HG03135 (cell line): ENCODE results near the gene SPARCL1.
"Not testable (repeated sequence)": the region's sequence is repeated elsewhere in the genome, so short reads cannot be mapped to it uniquely, and the experiment has no call there.

Experiments used
- ATAC-seq: cut with Tn5 transposase; IDR thresholded peaks from one replicate; pipeline ENCODE4 v1.9.1; 2021; ENCODE audit warnings: mild to moderate bottlenecking, moderate library complexity; ENCODE audit not compliant: unreplicated experiment

SPARCL1 gene, protein sequence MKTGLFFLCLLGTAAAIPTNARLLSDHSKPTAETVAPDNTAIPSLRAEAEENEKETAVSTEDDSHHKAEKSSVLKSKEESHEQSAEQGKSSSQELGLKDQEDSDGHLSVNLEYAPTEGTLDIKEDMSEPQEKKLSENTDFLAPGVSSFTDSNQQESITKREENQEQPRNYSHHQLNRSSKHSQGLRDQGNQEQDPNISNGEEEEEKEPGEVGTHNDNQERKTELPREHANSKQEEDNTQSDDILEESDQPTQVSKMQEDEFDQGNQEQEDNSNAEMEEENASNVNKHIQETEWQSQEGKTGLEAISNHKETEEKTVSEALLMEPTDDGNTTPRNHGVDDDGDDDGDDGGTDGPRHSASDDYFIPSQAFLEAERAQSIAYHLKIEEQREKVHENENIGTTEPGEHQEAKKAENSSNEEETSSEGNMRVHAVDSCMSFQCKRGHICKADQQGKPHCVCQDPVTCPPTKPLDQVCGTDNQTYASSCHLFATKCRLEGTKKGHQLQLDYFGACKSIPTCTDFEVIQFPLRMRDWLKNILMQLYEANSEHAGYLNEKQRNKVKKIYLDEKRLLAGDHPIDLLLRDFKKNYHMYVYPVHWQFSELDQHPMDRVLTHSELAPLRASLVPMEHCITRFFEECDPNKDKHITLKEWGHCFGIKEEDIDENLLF

DNA sequence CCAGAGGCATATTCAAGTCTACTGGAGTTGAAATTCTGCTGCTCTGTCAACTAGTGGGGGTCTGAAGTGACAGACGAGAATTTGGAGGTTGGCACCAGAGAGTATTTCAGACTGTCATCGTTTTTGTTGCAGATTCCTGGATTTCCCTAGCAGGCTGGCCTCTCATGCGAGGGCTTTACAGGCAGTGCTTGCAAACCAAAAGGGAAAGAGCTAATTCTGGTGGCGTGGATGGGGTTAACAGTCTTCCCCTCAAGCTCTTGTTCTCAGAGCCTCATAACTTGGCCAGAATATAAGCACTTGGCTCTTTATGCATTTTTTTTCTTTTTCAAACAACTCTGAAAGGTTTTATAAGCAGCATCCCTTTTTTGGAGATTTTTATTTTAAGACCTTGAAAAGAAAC is at the start of gene SPARCL1:
TSS of gene SPARCL1 (minus strand) at position 190 of the 400 bp plus-strand sequence. CDS start 29,802 bp downstream, outside the sequence.
- no peak for ATAC-seq

GRCh38 chr4:87575983-87576382 is 46.8 kb upstream of the SPARCL1 start:
- no peak for ATAC-seq

DNA sequence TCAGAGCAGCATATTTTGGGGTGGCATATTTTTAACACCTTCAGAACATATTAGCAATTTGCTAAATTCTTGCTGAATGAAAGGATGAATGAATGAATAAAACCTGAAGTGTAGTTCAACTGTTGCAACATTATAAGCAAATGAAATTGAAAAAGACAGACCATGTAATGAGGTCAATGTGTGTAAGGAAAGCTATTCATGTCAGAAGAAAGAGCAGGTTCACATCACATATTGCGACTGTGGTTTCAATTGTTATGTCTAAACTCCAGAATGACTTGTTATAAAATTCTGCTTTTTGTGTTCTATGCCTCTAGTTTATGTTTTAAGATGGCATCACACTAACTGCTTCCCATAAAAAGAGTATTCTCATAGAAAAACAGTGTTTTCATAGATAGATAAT is 46.2 kb upstream of the SPARCL1 start:
- ATAC-seq, result no peak

DNA sequence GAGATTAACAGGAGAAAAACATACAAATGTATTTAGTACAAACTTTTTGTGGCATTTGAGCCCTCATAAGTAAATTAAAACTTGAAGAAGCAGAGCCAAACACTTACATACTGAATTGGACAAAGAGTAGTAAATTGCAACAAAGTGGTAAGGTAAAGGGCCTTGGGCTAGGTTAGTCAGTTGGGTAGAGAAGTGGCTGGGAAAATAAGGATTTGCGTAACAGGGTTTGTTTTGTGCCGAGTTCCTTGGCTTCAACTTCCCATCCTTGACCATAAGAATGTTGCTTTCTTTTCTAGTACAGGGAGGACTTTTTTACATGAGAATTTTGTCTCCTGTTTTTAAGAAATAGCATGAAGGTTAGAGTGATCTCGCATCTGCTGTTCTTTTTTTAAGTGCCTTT is 45.8 kb upstream of the SPARCL1 start:
- ATAC-seq, result no peak

- ATAC-seq, result not testable (repeated sequence)
These were observed 45.2 kb upstream of the SPARCL1 start for GRCh38 chr4:87574376-87574775.

GRCh38 chr4:87570290-87570805 is 41.2 kb upstream of the SPARCL1 start:
- ATAC-seq, result no peak

- no peak for ATAC-seq
These were observed 38.0 kb upstream of the SPARCL1 start for GRCh38 chr4:87567191-87567590.

GRCh38 chr4:87566276-87566675 is 37.1 kb upstream of the SPARCL1 start:
- ATAC-seq, result no peak

DNA sequence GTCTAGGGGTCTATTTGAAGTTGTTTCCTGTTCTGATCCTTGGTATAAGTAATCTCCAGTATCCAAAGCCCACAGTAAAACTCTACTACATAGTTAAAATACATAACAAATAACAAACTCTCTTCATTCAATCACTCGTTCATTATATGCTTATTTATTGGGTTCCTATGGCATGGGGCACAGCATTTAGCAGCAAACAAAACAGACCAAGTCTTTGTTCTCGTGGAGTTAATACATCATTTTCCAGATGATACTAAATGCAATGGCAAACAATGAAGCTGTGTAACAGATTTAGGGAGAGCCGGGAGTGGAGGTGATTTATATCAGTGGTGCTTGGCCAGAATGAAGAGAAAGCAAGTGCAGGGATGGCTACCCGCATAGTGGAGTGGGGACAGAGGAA is 36.6 kb upstream of the SPARCL1 start:
- no peak for ATAC-seq

- ATAC-seq, result no peak
These were observed 31.6 kb upstream of the SPARCL1 start for GRCh38 chr4:87560802-87561201.

GRCh38 chr4:87559090-87559837 is 30.1 kb upstream of the SPARCL1 start:
- ATAC-seq, result peak; percentile 97

DNA sequence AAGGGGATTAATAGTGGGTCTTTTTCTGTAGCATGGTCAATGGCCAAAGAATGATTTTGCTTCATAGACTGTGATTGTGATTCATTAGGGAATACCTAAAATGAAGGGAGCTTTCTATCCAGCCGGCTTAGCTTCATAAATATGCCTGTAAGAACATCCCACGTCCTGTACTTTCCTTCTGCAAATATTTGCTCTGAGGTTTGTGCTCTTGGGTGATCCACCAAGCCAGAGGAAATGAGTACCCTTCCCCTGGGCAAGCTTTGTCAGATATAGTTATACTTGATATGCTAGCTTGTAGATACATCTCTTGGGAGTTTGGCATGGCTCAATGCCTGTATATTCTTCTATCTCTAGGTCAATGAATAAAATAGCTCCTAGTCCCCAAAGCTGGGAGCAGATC is 28.2 kb upstream of the SPARCL1 start:
- ATAC-seq, result no peak

DNA sequence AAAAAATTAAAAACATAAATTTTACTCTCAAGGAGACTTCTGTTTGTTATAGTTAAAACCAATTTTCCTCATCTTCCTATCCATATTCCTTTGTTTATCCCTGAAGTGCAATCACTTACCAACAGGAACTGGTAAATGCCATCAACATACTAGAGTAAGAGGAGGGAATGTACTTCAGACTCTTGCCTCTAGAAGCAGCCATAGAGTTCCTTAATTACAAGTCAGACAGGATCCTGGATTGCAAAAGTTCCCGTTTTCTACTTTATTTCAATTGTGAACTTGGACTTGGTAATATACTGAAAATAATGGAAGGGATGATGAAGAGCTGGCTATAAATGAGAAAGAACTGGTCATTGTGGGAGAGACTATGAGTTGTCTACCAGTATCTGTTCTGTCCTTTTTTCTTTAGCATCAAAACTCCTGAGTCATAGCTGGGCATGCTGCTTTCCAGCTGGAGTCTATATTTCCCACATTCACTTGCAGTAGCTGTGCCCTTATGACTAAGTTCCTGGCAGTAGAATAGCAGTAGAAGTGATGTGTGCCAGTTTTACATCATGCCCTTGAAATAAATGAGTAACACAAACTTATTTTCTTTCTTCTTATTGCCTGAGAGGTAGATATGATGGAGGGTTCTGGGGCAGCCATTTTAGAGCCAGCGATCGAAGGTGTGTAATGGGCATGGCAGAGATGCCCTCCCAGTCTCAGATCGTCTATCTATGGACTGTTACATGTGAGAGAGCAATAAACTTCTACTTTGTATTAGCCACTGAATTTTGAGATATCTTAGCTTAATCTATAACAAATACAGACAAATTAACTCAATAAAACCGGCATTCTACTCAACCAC is 26.8 kb upstream of the SPARCL1 start:
- ATAC-seq, result no peak

GRCh38 chr4:87553182-87553581 is 24.0 kb upstream of the SPARCL1 start:
- ATAC-seq, result no peak

GRCh38 chr4:87551361-87551760 is 22.2 kb upstream of the SPARCL1 start:
- no peak for ATAC-seq

DNA sequence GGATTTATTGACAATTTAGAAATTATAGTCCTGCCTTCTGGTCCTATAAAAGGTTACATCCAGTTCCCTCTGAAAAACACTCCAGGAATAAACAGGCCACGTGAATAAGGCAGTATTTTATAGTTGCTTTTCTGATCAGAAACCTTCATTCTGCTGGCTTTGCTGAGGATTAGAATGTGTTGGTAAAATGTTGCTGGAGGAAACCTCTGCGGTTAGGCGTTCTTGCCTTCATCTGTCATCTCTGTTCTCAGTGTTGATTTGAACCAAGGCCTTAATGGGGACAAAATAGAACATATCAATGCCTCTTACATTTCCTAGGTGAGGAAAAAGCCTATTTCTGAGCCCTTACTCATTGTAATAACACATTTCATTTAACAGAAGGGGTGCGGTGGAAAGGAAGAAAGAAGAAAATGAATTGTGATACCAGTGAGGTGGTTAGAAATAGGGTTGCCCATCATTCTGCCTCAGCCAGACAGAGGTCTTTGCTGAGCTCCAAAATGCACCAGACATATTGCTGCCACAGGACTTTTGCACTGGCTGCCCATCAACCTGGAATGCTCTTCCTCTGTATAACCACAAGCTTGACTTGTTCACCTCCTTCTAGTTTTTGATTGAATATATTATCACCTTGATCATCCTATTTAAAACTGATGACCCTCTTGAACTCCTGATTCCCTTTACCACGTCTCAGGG is 18.0 kb upstream of the SPARCL1 start:
- no peak for ATAC-seq

DNA sequence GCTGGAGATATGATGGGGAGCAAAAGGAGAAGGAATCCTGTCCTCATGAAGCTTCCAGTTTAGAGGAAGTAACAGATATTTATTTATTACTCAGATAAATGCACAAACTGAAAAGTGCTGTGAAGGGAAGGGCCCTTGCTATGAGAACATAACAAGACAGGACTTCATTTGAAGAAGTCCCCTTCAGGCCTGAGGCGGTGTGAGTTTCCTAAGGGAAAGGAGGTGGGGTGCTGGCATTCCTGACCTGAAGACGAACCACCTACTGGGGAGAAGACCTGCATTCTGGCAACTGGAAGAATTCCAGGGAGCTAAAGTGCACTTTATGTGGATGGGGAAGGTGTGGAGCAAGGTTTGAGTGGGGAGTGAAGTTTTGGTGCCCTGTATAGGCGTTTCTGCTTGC is 15.9 kb upstream of the SPARCL1 start:
- ATAC-seq, result no peak

- ATAC-seq, result no peak
These were observed 14.8 kb upstream of the SPARCL1 start for GRCh38 chr4:87543835-87544461.

DNA sequence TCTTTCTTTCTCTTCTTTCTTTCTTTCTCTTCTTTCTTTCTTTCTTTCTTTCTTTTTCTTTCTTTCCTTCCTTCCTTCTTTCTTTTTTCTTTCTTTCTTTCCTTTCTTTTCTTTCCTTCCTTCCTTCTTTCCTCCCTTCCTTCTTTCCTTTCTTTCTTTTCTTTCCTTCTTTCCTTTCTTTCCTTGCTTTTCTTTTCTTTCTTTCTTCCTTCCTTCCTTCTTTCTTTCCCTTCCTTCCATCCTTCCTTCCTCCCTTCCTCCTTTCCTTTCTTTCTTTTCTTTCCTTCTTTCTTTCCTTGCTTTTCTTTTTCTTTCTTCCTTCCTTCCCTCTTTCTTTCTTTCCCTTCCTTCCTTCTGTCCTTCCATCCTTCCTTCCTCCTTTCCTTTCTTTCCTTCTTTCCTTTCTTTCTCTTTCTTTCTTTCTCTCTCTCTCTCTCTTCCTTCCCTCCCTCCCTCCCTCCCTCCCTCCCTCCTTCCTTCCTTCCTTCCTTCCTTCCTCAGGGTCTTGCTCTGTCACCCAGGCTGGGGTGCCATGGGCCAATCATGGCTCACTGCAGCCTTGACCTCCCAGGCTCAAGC is 13.6 kb upstream of the SPARCL1 start:
- ATAC-seq, result no peak
